T-cell (primary cell): ENCODE measurements around the gene BMI1. TPM values are rescaled to one million over a fixed set of nuclear protein-coding genes. Genes with fewer than 3 reads are reported as not detected.
"Not testable (repeated sequence)": the region's sequence is repeated elsewhere in the genome, so short reads cannot be mapped to it uniquely, and the experiment has no call there.

Experiments used
- ATAC-seq, 4 experiments: fragments of 200-7000 bp in 3 of 4; fragments of 150-1000 bp in 1 of 4; cut with Tn5 transposase; replicated peaks in 1 of 4; 1 replicate in 3 of 4; 2 replicates in 1 of 4; pipeline ENCODE4 v1.10.0; 2021; ENCODE audit warnings: moderate library complexity in 3 of 4, mild to moderate bottlenecking in 2 of 4, moderate number of reproducible peaks in 1 of 4
- CTCF ChIA-PET, 2 donors: fragments of 300-600 bp; sonication (Branson Sonifier 250); formaldehyde crosslinking; loops; one replicate each; lab custom pipeline; 2022; ENCODE audit warnings: antibody characterized with exemption in 2 of 2; lab: Charles Lee
- POLR2A ChIA-PET, 2 donors: fragments of 300-600 bp; sonication (Branson Sonifier 250); formaldehyde crosslinking; loops; one replicate each; lab custom pipeline; 2022; ENCODE audit warnings: antibody characterized with exemption in 2 of 2; lab: Charles Lee
- DNase-seq, 35 experiments: peaks; one replicate each; pipeline versions ENCODE4 v3.0.0 to v3.0.0-alpha.2; 2013 to 2023
- H3K27ac ChIP-seq: one replicate; pipeline ENCODE4 v1.5.1; 2013; ENCODE audit warnings: low read length
- H3K27me3 ChIP-seq, 2 experiments: replicated peaks in 1 of 2; 1 replicate in 1 of 2; 2 replicates in 1 of 2; pipeline versions ENCODE4 v1.6.1 to v1.7.0; 2013; ENCODE audit warnings: low read length in 1 of 2, mixed read lengths in 1 of 2; ENCODE audit not compliant: control insufficient read depth in 2 of 2, insufficient read depth in 2 of 2; ENCODE audit errors: extremely low read depth in 1 of 2
- H3K36me3 ChIP-seq, 2 donors: 1 replicate in 1 of 2; 2 replicates in 1 of 2; pipeline versions ENCODE4 v1.6.1 to v1.7.0; 2013; ENCODE audit warnings: low read length in 1 of 2; ENCODE audit not compliant: control insufficient read depth in 2 of 2, insufficient read depth in 1 of 2; ENCODE audit errors: extremely low read depth in 1 of 2
- H3K4me1 ChIP-seq, 2 experiments: 1 replicate in 1 of 2; 2 replicates in 1 of 2; pipeline versions ENCODE4 v1.6.1 to v1.7.0; 2013; ENCODE audit warnings: low read length in 2 of 2, mixed read lengths in 1 of 2; ENCODE audit not compliant: insufficient read depth in 2 of 2, control insufficient read depth in 1 of 2; ENCODE audit errors: extremely low read depth in 1 of 2
- H3K4me3 ChIP-seq, 2 donors: 1 replicate in 1 of 2; 2 replicates in 1 of 2; pipeline versions ENCODE4 v1.5.1 to v1.7.0; 2013; ENCODE audit warnings: mild to moderate bottlenecking in 2 of 2, low read length in 1 of 2, moderate library complexity in 1 of 2; ENCODE audit not compliant: control insufficient read depth in 1 of 2; ENCODE audit errors: extremely low read depth in 1 of 2
- H3K9me3 ChIP-seq: 2 replicates; pipeline ENCODE4 v1.7.0; 2013
- H3K27ac Mint-ChIP-seq, 2 donors: one replicate each; pipeline ENCODE4 v1.8.0; 2020 to 2021; ENCODE audit warnings: mild to moderate bottlenecking in 2 of 2, mixed read lengths in 2 of 2
- H3K27me3 Mint-ChIP-seq, 2 donors: one replicate each; pipeline ENCODE4 v1.8.0; 2021 to 2022; ENCODE audit warnings: mixed read lengths in 2 of 2
- H3K36me3 Mint-ChIP-seq: one replicate; pipeline ENCODE4 v1.8.0; 2021; ENCODE audit warnings: mixed read lengths
- H3K4me1 Mint-ChIP-seq, 3 donors: one replicate each; pipeline ENCODE4 v1.8.0; 2020 to 2022; ENCODE audit warnings: mixed read lengths in 3 of 3, mild to moderate bottlenecking in 1 of 3
- H3K4me3 Mint-ChIP-seq, 3 donors: one replicate each; pipeline ENCODE4 v1.8.0; 2020 to 2022; ENCODE audit warnings: mild to moderate bottlenecking in 3 of 3, mixed read lengths in 3 of 3, moderate library complexity in 3 of 3
- H3K9me3 Mint-ChIP-seq, 3 donors: one replicate each; pipeline ENCODE4 v1.8.0; 2020 to 2022; ENCODE audit warnings: mixed read lengths in 3 of 3
- WGBS: methylation state at CpG from one replicate; pipeline ENCODE4 v1.1.5; 2013; ENCODE audit warnings: missing lambda C conversion rate; ENCODE audit not compliant: insufficient coverage; 5-methylcytosine and 5-hydroxymethylcytosine counted together
- total RNA-seq, 35 experiments: library from RNA in 6 of 35; stranded (reverse) in 6 of 35; fragments of 120-200 nt in 1 of 35; gene quantifications; one replicate each; pipeline versions ENCODE4 v1.2.1 to v1.2.4 and lab custom pipeline; 2013 to 2026

BMI1 gene
- total RNA-seq, 5 donors from 2014 or later (not counting 1 experiment from before 2014, with no cell fraction given) = 48.9 to 69.2 (median 63.6) TPM

- Histone ChIP-seq H3K27me3 (peaks cover 21 to 29% of the 10 kb centered on the region in 2 experiments), H3K27ac (no peak overlapping the region), H3K36me3 (no peaks in the 10 kb centered on the region), H3K9me3 (peaks cover 7% of the 10 kb centered on the region), H3K4me1 (peaks cover 2 to 15% of the 10 kb centered on the region in 2 experiments), H3K4me3 (peak overlapping the region in 1 of 2 donors; percentile 47)
- H3K4me3 Mint-ChIP-seq = peak overlapping the region in 1 of 3 donors; percentile 11
- peak overlapping the region; percentile 25 to 54 for H3K27ac Mint-ChIP-seq
- no CpG with 5 or more reads among the region's 8 CpGs for WGBS
- ChIA-PET CTCF (no interaction called here), POLR2A (no interaction called here)
- ATAC-seq = no peak
- peaks cover 0 to 17% (median 7%) of the 10 kb centered on the region in 3 donors for H3K4me1 Mint-ChIP-seq
- peaks cover 0 to 4% (median 2%) of the 10 kb centered on the region in 3 donors for H3K9me3 Mint-ChIP-seq
- peaks cover 46 to 58% of the 10 kb centered on the region in 2 donors for H3K27me3 Mint-ChIP-seq
- DNase-seq = peak in 1 of 35 experiments; percentile 14
- H3K36me3 Mint-ChIP-seq = peaks cover 3% of the 10 kb centered on the region
Observed at GRCh38 chr10:22346096-22346661, 25.3 kb downstream of the BMI1 start.

GRCh38 chr10:22349755-22350154 is 28.9 kb downstream of the BMI1 start:
- H3K9me3 Mint-ChIP-seq = peaks cover 0 to 4% (median 0%) of the 10 kb centered on the region in 3 donors
- Histone ChIP-seq H3K4me1 (peaks cover 0 to 11% of the 10 kb centered on the region in 2 experiments), H3K27ac (no peak overlapping the region), H3K9me3 (peaks cover 3% of the 10 kb centered on the region), H3K36me3 (no peaks in the 10 kb centered on the region), H3K4me3 (no peak overlapping the region), H3K27me3 (peaks cover 7 to 25% of the 10 kb centered on the region in 2 experiments)
- no peaks in the 10 kb centered on the region for H3K36me3 Mint-ChIP-seq
- CTCF ChIA-PET = interaction anchor here (0.7 to 1.8 kb wide), 3 partner anchors 11 to 638 kb away, joined by 3 to 6 read pairs (median 5); no protein-coding TSS in a partner anchor
- no peak overlapping the region for H3K4me3 Mint-ChIP-seq
- POLR2A ChIA-PET = interaction anchor here (0.5 to 1.2 kb wide), 3 partner anchors 10 to 764 kb away, joined by 3 to 4 read pairs (median 3); no protein-coding TSS in a partner anchor
- ATAC-seq (no peak), DNase-seq (no peak)
- no peak overlapping the region for H3K27ac Mint-ChIP-seq
- peaks cover 23 to 33% of the 10 kb centered on the region in 2 donors for H3K27me3 Mint-ChIP-seq
- no CpG with 5 or more reads among the region's 1 CpG for WGBS
- peaks cover 0 to 8% (median 1%) of the 10 kb centered on the region in 3 donors for H3K4me1 Mint-ChIP-seq

- Mint-ChIP-seq H3K4me1 (peaks cover 0 to 2% (median 0%) of the 10 kb centered on the region in 3 donors), H3K4me3 (no peak overlapping the region), H3K27me3 (peaks cover 15 to 22% of the 10 kb centered on the region in 2 donors), H3K9me3 (peaks cover 0 to 4% (median 0%) of the 10 kb centered on the region in 3 donors), H3K36me3 (no peaks in the 10 kb centered on the region), H3K27ac (no peak overlapping the region)
- Histone ChIP-seq H3K4me3 (no peak overlapping the region), H3K27me3 (peaks cover 3 to 10% of the 10 kb centered on the region in 2 experiments), H3K9me3 (peaks cover 3% of the 10 kb centered on the region), H3K27ac (no peak overlapping the region), H3K4me1 (no peaks in the 10 kb centered on the region), H3K36me3 (no peaks in the 10 kb centered on the region)
- ChIA-PET POLR2A (no interaction called here), CTCF (interaction anchor here in 1 of 2 donors (0.5 to 0.6 kb wide), 2 partner anchors 360 to 877 kb away, joined by 3 to 6 read pairs; no protein-coding TSS in a partner anchor)
- no peak for ATAC-seq
- 94% methylated on average over 5 of the region's 5 CpGs for WGBS
- no peak for DNase-seq
Observed at GRCh38 chr10:22351131-22351703, 30.3 kb downstream of the BMI1 start.

- ATAC-seq = no peak
- WGBS = 90% methylated on average over 4 of the region's 4 CpGs
Observed at GRCh38 chr10:22356324-22356873, 35.5 kb downstream of the BMI1 start.

GRCh38 chr10:22357770-22358169 is 36.9 kb downstream of the BMI1 start:
- WGBS = no CpG with 5 or more reads among the region's 4 CpGs
- POLR2A ChIA-PET = not testable (repeated sequence)

More at GRCh38 chr10:22356324-22356873, 35.5 kb downstream of the BMI1 start:
- Histone ChIP-seq H3K36me3 (no peaks in the 10 kb centered on the region), H3K4me3 (no peak overlapping the region), H3K27ac (no peak overlapping the region), H3K4me1 (no peaks in the 10 kb centered on the region), H3K9me3 (no peaks in the 10 kb centered on the region), H3K27me3 (no peaks in the 10 kb centered on the region)
- no peak for DNase-seq
- CTCF ChIA-PET = no interaction called here
- Mint-ChIP-seq H3K4me1 (no peaks in the 10 kb centered on the region), H3K9me3 (no peaks in the 10 kb centered on the region), H3K4me3 (no peak overlapping the region), H3K36me3 (no peaks in the 10 kb centered on the region), H3K27ac (no peak overlapping the region), H3K27me3 (peaks cover 7 to 10% of the 10 kb centered on the region in 2 donors)
- POLR2A ChIA-PET = interaction anchor here in 1 of 2 donors (0.6 kb wide), 1 partner anchor 96 kb away, joined by 3 read pairs; no protein-coding TSS in a partner anchor

DNA sequence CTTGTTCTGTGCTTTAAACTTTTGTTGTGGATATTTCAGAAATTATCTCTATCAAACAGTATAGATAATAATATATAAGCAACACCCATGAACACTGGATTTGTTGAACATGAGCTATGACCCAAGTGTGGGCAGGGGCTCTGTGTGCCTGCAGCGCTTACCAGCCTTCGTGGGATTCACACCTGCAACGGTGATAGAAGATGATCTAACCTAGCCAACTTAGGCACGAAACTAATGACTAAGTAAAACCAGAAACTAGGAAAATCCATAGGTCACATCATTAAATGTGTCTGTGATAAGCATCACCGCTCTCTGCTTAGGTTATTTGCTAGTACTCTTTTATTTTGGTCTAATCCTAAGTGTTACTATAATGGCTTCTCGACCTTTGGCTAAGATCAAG is 42.4 kb downstream of the BMI1 start:
- H3K4me1 Mint-ChIP-seq = peaks cover 0 to 5% (median 0%) of the 10 kb centered on the region in 3 donors

More at GRCh38 chr10:22357770-22358169, 36.9 kb downstream of the BMI1 start:
- H3K4me1 ChIP-seq, H3K36me3 ChIP-seq, H3K27ac Mint-ChIP-seq, H3K9me3 ChIP-seq, H3K4me3 ChIP-seq, H3K27me3 ChIP-seq, H3K27me3 Mint-ChIP-seq, H3K27ac ChIP-seq, H3K36me3 Mint-ChIP-seq, ATAC-seq, DNase-seq, CTCF ChIA-PET, H3K4me1 Mint-ChIP-seq, H3K4me3 Mint-ChIP-seq, H3K9me3 Mint-ChIP-seq: not testable (repeated sequence)

More for the DNA sequence above, 42.4 kb downstream of the BMI1 start:
- Histone ChIP-seq H3K9me3 (no peaks in the 10 kb centered on the region), H3K4me3 (no peak overlapping the region), H3K4me1 (no peaks in the 10 kb centered on the region), H3K27ac (no peak overlapping the region), H3K27me3 (peaks cover 0 to 4% of the 10 kb centered on the region in 2 experiments), H3K36me3 (no peaks in the 10 kb centered on the region)
- H3K36me3 Mint-ChIP-seq = no peaks in the 10 kb centered on the region
- POLR2A ChIA-PET = no interaction called here
- CTCF ChIA-PET = no interaction called here
- no peak overlapping the region for H3K27ac Mint-ChIP-seq
- 78% methylated on average over 4 of the region's 6 CpGs for WGBS
- no peak overlapping the region for H3K4me3 Mint-ChIP-seq
- no peak for DNase-seq
- no peak for ATAC-seq
- H3K27me3 Mint-ChIP-seq = peaks cover 3 to 5% of the 10 kb centered on the region in 2 donors
- no peaks in the 10 kb centered on the region for H3K9me3 Mint-ChIP-seq
